ENCODE data around the gene PARN.

DNA sequence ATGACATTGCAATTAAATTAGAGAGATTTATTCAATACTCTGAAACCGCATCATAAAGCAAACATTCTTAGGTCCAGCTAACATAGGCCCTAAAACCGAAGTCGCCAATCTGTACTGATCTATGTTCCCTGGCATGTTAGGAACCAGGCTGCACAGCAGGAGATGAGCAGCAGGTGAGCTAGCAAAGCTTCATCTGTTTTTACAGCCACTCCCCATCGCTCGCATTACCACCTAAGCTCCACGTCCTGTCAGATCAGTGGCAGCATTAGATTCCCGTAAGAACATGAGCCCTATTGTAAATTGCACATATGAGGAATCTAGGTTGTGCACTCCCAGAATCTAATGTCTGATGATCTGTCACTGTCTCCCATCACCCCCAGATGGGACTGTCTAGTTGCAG lies 91.5 kb downstream of the PARN start:
- TF ChIP-seq, protein P1, sequence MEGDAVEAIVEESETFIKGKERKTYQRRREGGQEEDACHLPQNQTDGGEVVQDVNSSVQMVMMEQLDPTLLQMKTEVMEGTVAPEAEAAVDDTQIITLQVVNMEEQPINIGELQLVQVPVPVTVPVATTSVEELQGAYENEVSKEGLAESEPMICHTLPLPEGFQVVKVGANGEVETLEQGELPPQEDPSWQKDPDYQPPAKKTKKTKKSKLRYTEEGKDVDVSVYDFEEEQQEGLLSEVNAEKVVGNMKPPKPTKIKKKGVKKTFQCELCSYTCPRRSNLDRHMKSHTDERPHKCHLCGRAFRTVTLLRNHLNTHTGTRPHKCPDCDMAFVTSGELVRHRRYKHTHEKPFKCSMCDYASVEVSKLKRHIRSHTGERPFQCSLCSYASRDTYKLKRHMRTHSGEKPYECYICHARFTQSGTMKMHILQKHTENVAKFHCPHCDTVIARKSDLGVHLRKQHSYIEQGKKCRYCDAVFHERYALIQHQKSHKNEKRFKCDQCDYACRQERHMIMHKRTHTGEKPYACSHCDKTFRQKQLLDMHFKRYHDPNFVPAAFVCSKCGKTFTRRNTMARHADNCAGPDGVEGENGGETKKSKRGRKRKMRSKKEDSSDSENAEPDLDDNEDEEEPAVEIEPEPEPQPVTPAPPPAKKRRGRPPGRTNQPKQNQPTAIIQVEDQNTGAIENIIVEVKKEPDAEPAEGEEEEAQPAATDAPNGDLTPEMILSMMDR (tag by site-specific recombination; IDR thresholded peaks at IDR 0.05) = no peak
- TF ChIP-seq ZNF707 (tag by site-specific recombination; IDR thresholded peaks at IDR 0.05) (no peak), FEZF1 (tag by site-specific recombination; IDR thresholded peaks at IDR 0.05) (no peak)

All from HEK293 (cell line).